ENCODE measurements around the gene APBA1.

- TF ChIP-seq POLR2AphosphoS5 (IDR thresholded peaks at IDR 0.05; ENCODE audit: low read depth, low read length) (no peak), POLR2A (IDR thresholded peaks at IDR 0.05; ENCODE audit: low read depth, low read length) (no peak)
Observed at GRCh38 chr9:69380811-69381210, 291.4 kb downstream of the APBA1 start.
